ENCODE results near the gene ZFAND3. TPM values are rescaled to one million over a fixed set of nuclear protein-coding genes. Genes with fewer than 3 reads are reported as not detected.

Gene ZFAND3
- total and polyA plus RNA-seq, 2 of the 4 experiments (the other 2 are of a cell fraction) = 10.9 to 26.7 TPM

DNA sequence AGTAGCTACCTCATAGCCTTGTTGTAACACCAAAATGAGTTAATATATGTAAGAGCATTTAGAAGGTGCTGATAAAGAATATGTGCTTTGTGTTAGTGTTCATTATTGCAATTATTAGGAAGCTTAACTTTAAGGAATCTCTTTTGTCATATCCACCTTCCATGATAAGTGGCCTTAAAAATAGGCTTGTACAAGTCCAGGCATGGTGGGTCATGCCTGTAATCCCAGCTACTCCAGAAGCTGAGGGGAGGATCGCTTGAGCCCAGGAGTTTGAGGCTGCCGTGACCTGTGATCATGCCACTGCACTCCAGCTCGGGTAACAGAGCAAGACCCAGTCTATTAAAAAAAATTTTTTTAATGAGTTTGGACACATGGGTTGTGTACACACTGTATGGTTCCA is 285.5 kb downstream of the ZFAND3 start:
- no peaks in the 10 kb centered on the region for H3K9me3 ChIP-seq (ENCODE audit: control insufficient read depth, insufficient read depth, low read length)
- no peak overlapping the region for H4K91ac ChIP-seq (ENCODE audit: insufficient read depth, low read depth, low read length)
- no peak overlapping the region for H3K4ac ChIP-seq (ENCODE audit: low read depth, low read length)
- no peak overlapping the region for H3K4me3 ChIP-seq (ENCODE audit: insufficient read depth, low read depth, low read length)
- in situ Hi-C loops (cut with MboI; ENCODE audit: low sequenced_read_pairs) (no loop called here), intact Hi-C loops (cut with micrococcal nuclease) (no loop called here), dilution Hi-C loops (cut with HindIII; ENCODE audit: low sequenced_read_pairs, unreplicated experiment) (no loop called here)
- peaks cover 38 to 63% of the 10 kb centered on the region in 2 experiments for H3K79me1 ChIP-seq (ENCODE audit: low read depth in 1 of 2, low read length in 2 of 2)
- POLR2A ChIA-PET (ENCODE audit: unreplicated experiment) = no interaction called here
- H2BK20ac ChIP-seq (ENCODE audit: low read depth, low read length) = no peak overlapping the region
- no peak overlapping the region for H2BK5ac ChIP-seq (ENCODE audit: low read depth, low read length, poor library complexity, severe bottlenecking)
- ATAC-seq (ENCODE audit: low read depth) (no peak), DNase-seq (no peak)
- TF ChIP-seq MXI1 (IDR thresholded peaks at IDR 0.05; ENCODE audit: borderline replicate concordance, low read depth, low read length) (no peak), NFE2L2 (IDR thresholded peaks at IDR 0.05; ENCODE audit: low read depth, low read length) (no peak), MAFK (IDR thresholded peaks at IDR 0.05; ENCODE audit: low read depth, low read length) (no peak), CHD1 (IDR thresholded peaks at IDR 0.05; ENCODE audit: low read depth, low read length) (no peak), RFX5 (IDR thresholded peaks at IDR 0.05; ENCODE audit: low read depth, low read length) (no peak), MAZ (IDR thresholded peaks at IDR 0.05; ENCODE audit: borderline replicate concordance, low read depth, low read length) (no peak)
- TF ChIP-seq, protein P1, sequence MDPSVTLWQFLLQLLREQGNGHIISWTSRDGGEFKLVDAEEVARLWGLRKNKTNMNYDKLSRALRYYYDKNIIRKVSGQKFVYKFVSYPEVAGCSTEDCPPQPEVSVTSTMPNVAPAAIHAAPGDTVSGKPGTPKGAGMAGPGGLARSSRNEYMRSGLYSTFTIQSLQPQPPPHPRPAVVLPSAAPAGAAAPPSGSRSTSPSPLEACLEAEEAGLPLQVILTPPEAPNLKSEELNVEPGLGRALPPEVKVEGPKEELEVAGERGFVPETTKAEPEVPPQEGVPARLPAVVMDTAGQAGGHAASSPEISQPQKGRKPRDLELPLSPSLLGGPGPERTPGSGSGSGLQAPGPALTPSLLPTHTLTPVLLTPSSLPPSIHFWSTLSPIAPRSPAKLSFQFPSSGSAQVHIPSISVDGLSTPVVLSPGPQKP (IDR thresholded peaks at IDR 0.05; ENCODE audit: borderline replicate concordance, low read depth, low read length) = no peak
- TF ChIP-seq, protein P2, sequence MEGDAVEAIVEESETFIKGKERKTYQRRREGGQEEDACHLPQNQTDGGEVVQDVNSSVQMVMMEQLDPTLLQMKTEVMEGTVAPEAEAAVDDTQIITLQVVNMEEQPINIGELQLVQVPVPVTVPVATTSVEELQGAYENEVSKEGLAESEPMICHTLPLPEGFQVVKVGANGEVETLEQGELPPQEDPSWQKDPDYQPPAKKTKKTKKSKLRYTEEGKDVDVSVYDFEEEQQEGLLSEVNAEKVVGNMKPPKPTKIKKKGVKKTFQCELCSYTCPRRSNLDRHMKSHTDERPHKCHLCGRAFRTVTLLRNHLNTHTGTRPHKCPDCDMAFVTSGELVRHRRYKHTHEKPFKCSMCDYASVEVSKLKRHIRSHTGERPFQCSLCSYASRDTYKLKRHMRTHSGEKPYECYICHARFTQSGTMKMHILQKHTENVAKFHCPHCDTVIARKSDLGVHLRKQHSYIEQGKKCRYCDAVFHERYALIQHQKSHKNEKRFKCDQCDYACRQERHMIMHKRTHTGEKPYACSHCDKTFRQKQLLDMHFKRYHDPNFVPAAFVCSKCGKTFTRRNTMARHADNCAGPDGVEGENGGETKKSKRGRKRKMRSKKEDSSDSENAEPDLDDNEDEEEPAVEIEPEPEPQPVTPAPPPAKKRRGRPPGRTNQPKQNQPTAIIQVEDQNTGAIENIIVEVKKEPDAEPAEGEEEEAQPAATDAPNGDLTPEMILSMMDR (conservative IDR thresholded peaks at IDR 0.05; ENCODE audit: low read depth, low read length) = no peak
- H3K9me1 ChIP-seq (ENCODE audit: insufficient read depth, low read length) = peaks cover 11% of the 10 kb centered on the region
- 80% methylated on average over 1 of the region's 3 CpGs; no CpG with 5 or more reads in 1 of the 2 experiments for WGBS, 2 experiments (ENCODE audit: extremely low coverage in 2 of 2, insufficient read length in 1 of 2)
- peaks cover 2% of the 10 kb centered on the region; the same call in 1 of the 2 replicates for H3K4me1 ChIP-seq (ENCODE audit: control insufficient read depth, insufficient read depth, low read length)
- no peak overlapping the region for H3K27ac ChIP-seq (ENCODE audit: insufficient read depth, low read length)
- H3K4me2 ChIP-seq (ENCODE audit: low read depth, low read length) = no peak overlapping the region
- H3K23ac ChIP-seq (ENCODE audit: low read depth, low read length) = no peak overlapping the region
- BruUV-seq (replicated peaks) = no TSS peak
- no peak overlapping the region for H2BK120ac ChIP-seq (ENCODE audit: low read depth, low read length)
- H2AFZ ChIP-seq (replicated peaks; ENCODE audit: low read length, poor library complexity) = no peak overlapping the region
- no peak overlapping the region for H2AK9ac ChIP-seq (replicated peaks; ENCODE audit: low read depth, low read length, poor library complexity)
- no peak overlapping the region for H2AK5ac ChIP-seq (ENCODE audit: low read depth, low read length)
- no peak overlapping the region for H2BK15ac ChIP-seq (ENCODE audit: low read depth, low read length)
- H3K27me3 ChIP-seq (ENCODE audit: control insufficient read depth, insufficient read depth, low read length) = no peaks in the 10 kb centered on the region
- no peak overlapping the region for H3K56ac ChIP-seq (ENCODE audit: extremely low read depth, insufficient read depth, low read length)
- H4K8ac ChIP-seq (ENCODE audit: low read depth in 2 of 2, low read length in 2 of 2) = no peak overlapping the region
- H3K14ac ChIP-seq (replicated peaks; ENCODE audit: low read depth, low read length) = no peak overlapping the region
- H3K18ac ChIP-seq (ENCODE audit: low read depth, low read length) = no peak overlapping the region
- peaks cover 29% of the 10 kb centered on the region; the same call in 1 of the 2 replicates for H4K20me1 ChIP-seq (ENCODE audit: insufficient read depth, low read length)
- H3K36me3 ChIP-seq (ENCODE audit: control insufficient read depth, insufficient read depth, low read length) = peaks cover 9% of the 10 kb centered on the region
- CTCF ChIA-PET = no interaction called here
- H4K5ac ChIP-seq (ENCODE audit: low read depth, low read length) = no peak overlapping the region
- no peak overlapping the region for H3K9ac ChIP-seq (ENCODE audit: low read depth, low read length)

Measured in IMR-90 (cell line).